WERI-Rb-1 (cell line): Measurements from ENCODE around the gene CASP4.
"Not testable (repeated sequence)": the region's sequence is repeated elsewhere in the genome, so short reads cannot be mapped to it uniquely, and the experiment has no call there.

Experiments used
- DNase-seq: peaks from one replicate; pipeline ENCODE4 v3.0.0-alpha.2; 2020
- H3K27ac ChIP-seq: fragments of 250-450 bp; sonication (Bioruptor Pico); 2 replicates; pipeline ENCODE4 v1.5.1; 2020; ENCODE audit warnings: mild to moderate bottlenecking, moderate library complexity
- H3K27me3 ChIP-seq: fragments of 250-450 bp; sonication (Bioruptor Pico); 2 replicates; pipeline ENCODE4 v1.5.1; 2021; ENCODE audit warnings: mild to moderate bottlenecking, low read depth, moderate library complexity; ENCODE audit not compliant: insufficient read depth, severe bottlenecking
- H3K36me3 ChIP-seq: fragments of 250-450 bp; sonication (Bioruptor Pico); 2 replicates; pipeline ENCODE4 v1.5.1; 2020; ENCODE audit warnings: mild to moderate bottlenecking, moderate library complexity
- H3K4me3 ChIP-seq: 2 replicates; pipeline ENCODE4 v1.5.1; 2011; ENCODE audit warnings: low read depth, mild to moderate bottlenecking, control low read depth, low read length
- H3K9me3 ChIP-seq: fragments of 250-450 bp; sonication (Bioruptor Pico); 2 replicates; pipeline ENCODE4 v1.5.1; 2021; ENCODE audit warnings: mild to moderate bottlenecking, moderate library complexity; ENCODE audit not compliant: severe bottlenecking
- TF ChIP-seq, protein P1 (sequence below): IDR thresholded peaks from 2 replicates; pipeline ENCODE4 v1.5.1; 2011; ENCODE audit warnings: low read depth, mild to moderate bottlenecking, control low read depth, inconsistent platforms, low read length

Gene CASP4

DNA sequence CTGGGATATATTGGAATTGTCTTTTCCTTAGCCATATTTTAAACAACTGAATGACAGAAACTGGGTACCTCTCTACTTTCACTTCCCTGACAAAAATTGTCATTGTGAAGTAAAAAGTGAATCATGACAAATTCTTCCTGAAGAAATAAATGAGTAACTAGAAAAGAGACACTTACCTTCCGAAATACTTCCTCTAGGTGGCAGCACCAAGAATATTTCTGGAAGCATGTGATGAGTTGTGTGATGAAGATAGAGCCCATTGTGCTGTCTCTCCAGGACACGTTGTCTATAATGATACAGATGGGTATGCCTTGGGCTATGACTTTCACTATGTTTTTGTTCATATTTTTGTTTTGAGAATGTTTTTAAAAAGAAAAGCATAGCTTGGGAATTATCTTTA is 21.5 kb downstream of the CASP4 start:
- H3K27me3 ChIP-seq = no peaks in the 10 kb centered on the region
- no peaks in the 10 kb centered on the region for H3K36me3 ChIP-seq
- peak; percentile 10 for DNase-seq
- no peak overlapping the region for H3K4me3 ChIP-seq
- no peak overlapping the region for H3K27ac ChIP-seq
- TF ChIP-seq, protein P1, sequence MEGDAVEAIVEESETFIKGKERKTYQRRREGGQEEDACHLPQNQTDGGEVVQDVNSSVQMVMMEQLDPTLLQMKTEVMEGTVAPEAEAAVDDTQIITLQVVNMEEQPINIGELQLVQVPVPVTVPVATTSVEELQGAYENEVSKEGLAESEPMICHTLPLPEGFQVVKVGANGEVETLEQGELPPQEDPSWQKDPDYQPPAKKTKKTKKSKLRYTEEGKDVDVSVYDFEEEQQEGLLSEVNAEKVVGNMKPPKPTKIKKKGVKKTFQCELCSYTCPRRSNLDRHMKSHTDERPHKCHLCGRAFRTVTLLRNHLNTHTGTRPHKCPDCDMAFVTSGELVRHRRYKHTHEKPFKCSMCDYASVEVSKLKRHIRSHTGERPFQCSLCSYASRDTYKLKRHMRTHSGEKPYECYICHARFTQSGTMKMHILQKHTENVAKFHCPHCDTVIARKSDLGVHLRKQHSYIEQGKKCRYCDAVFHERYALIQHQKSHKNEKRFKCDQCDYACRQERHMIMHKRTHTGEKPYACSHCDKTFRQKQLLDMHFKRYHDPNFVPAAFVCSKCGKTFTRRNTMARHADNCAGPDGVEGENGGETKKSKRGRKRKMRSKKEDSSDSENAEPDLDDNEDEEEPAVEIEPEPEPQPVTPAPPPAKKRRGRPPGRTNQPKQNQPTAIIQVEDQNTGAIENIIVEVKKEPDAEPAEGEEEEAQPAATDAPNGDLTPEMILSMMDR = peak; percentile 35; the same call in 1 of the 2 replicates
- no peaks in the 10 kb centered on the region for H3K9me3 ChIP-seq

DNA sequence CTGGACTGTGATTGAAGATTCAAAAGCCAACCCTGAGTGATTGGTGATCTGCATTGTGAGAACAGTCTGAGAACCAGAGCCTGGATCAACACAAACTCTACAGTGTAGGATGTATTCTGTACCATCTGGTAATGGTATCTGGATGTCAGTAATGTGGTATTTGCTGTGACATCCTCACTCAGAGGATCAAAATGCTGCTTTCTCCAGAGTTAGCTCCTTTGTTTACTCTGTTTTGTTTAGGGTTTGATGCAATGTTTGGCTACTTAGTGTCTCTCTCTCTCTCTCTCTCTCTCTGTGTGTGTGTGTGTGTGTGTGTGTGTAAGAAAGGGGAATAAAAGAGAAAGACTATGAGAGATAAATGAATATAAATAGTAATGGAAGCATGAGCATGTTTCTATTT is 24.3 kb downstream of the CASP4 start:
- DNase-seq = no peak
- Histone ChIP-seq H3K9me3 (no peaks in the 10 kb centered on the region), H3K27ac (no peak overlapping the region), H3K27me3 (no peaks in the 10 kb centered on the region), H3K36me3 (no peaks in the 10 kb centered on the region), H3K4me3 (no peak overlapping the region)
- TF ChIP-seq, protein P1 = no peak

DNA sequence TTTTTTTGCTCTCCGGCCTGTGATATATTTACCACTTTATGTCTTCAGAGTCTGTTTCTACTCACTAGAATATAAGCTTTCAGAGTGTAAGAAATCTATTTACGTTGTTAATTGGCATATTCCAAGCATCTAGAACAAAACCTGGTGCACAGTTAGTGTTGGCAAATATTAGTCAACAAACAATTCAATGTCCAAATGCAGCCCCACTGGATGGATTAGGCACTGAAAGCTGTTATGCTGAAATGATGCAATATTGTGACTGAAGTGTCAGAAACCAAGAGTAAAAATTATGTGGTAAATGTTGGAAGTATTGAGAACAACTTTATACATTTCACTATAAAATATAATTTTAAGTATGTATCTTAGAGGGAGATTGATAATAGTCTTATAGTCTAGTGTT is 24.8 kb downstream of the CASP4 start:
- Histone ChIP-seq H3K27me3 (no peaks in the 10 kb centered on the region), H3K4me3 (no peak overlapping the region), H3K27ac (no peak overlapping the region), H3K9me3 (no peaks in the 10 kb centered on the region), H3K36me3 (no peaks in the 10 kb centered on the region)
- DNase-seq = no peak
- TF ChIP-seq, protein P1 = no peak

DNA sequence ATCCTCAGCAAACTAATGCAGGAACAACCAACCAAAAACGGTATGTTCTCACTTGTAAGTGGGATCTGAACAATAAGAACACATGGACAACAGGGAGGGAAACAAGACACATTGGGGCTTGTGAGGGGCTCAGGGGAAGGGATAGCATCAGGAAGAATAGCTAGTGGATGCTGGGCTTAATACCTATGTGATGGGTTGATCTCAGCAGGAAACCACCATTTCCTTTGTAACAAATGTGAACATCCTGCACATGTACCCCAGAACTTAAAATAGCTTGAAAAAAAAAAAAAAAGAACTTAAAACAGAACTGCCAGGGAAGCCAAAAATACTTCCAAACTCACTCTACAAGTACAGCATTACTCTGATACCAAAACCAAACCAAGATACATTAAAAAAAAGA is 33.8 kb downstream of the CASP4 start:
- TF ChIP-seq, protein P1 = no peak
- H3K27ac ChIP-seq = no peak overlapping the region
- H3K27me3 ChIP-seq = no peaks in the 10 kb centered on the region
- no peaks in the 10 kb centered on the region for H3K9me3 ChIP-seq
- H3K4me3 ChIP-seq = no peak overlapping the region
- no peak for DNase-seq
- H3K36me3 ChIP-seq = no peaks in the 10 kb centered on the region

DNA sequence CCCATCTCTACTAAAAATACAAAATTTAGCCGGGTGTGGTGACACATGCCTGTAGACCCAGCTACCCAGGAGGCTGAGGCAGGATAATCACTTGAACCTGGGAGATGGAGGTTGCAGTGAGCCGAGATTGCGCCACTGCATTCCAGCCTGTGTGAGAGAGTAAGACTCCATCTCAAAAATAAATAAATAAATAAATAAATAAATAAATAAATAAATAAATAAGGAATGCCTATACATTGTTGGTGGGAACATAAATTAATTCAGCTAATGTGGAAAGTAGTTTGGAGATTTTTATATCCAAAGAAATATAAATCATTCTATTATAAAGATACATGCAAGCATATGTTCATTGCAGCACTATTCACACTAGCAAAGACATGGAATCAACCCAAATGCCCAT is 34.3 kb downstream of the CASP4 start:
- not testable (repeated sequence) for H3K9me3 ChIP-seq, H3K27me3 ChIP-seq, H3K27ac ChIP-seq, H3K4me3 ChIP-seq, H3K36me3 ChIP-seq, DNase-seq

DNA sequence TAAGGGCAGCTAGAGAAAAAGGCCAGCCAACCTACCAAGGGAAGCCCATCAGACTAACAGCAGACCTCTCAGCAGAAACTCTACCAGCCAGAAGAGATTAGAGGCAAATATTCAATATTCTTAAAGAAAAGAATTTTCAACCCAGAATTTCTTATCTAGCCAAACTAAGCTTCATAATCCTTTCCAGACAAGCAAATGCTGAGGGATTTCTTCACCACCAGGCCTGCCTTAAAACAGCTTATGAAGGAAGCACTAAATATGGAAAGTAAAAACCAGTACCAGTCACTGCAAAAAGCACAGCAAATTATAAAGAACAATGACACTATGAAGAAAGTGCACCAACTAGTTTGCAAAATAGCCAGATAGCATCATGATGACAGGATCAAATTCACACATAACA is 39.6 kb downstream of the CASP4 start:
- Histone ChIP-seq H3K36me3 (no peaks in the 10 kb centered on the region), H3K27me3 (no peaks in the 10 kb centered on the region), H3K4me3 (no peak overlapping the region), H3K27ac (no peak overlapping the region), H3K9me3 (no peaks in the 10 kb centered on the region)
- no peak for DNase-seq
- TF ChIP-seq, protein P1 = no peak
